K562 (cell line): ENCODE measurements around the gene DPH2. TPM values are rescaled to one million over a fixed set of nuclear protein-coding genes. Genes with fewer than 3 reads are reported as not detected.

ENCODE experiments used
- CREBBP ChIP-seq: IDR thresholded peaks from one replicate; pipeline ENCODE4 v1.6.1; 2012; ENCODE audit warnings: low read depth, mild to moderate bottlenecking, control low read depth, inconsistent platforms, low read length
- ETV1 ChIP-seq: fragments of 450-650 bp; conservative IDR thresholded peaks from 2 replicates; pipeline ENCODE4 v1.6.1; 2016; ENCODE audit warnings: missing genetic modification characterization, control low read depth, low read depth, missing compliant biosample characterization
- GTF2F1 ChIP-seq: IDR thresholded peaks from 2 replicates; pipeline ENCODE4 v1.6.1; 2011; ENCODE audit warnings: low read depth, low read length, improper control_type of control experiment
- ILF3 ChIP-seq: fragments of 450-650 bp; IDR thresholded peaks from 2 replicates; pipeline ENCODE4 v1.6.1; 2018; ENCODE audit warnings: antibody characterized with exemption, mild to moderate bottlenecking, moderate library complexity, borderline replicate concordance
- ILK ChIP-seq: fragments of 450-650 bp; IDR thresholded peaks from 2 replicates; pipeline ENCODE4 v1.6.1; 2016; ENCODE audit warnings: missing genetic modification characterization, low read depth, mild to moderate bottlenecking, missing compliant biosample characterization, moderate library complexity, borderline replicate concordance
- MXI1 ChIP-seq: IDR thresholded peaks from 2 replicates; pipeline ENCODE4 v1.6.1; 2011; ENCODE audit warnings: low read depth, mild to moderate bottlenecking, improper control_type of control experiment, low read length
- SETDB1 ChIP-seq: IDR thresholded peaks from one replicate; pipeline ENCODE4 v1.6.1; 2012; ENCODE audit warnings: low read length, control low read depth, inconsistent platforms
- SMARCA4 ChIP-seq: fragments of 450-650 bp; IDR thresholded peaks from 2 replicates; pipeline ENCODE4 v1.6.1; 2016
- TARDBP ChIP-seq: fragments of 450-650 bp; IDR thresholded peaks from 2 replicates; pipeline ENCODE4 v1.6.1; 2016
- TGIF2 ChIP-seq: sonication (generic); formaldehyde crosslinking; IDR thresholded peaks from 2 replicates; pipeline ENCODE4 v1.8.1; 2022; ENCODE audit warnings: mild to moderate bottlenecking, missing genetic modification reagents, moderate library complexity
- WHSC1 ChIP-seq: IDR thresholded peaks from one replicate; pipeline ENCODE4 v1.6.1; 2012; ENCODE audit warnings: low read length, control low read depth, inconsistent platforms
- ZNF324 ChIP-seq: fragments of 250-450 bp; sonication (Bioruptor Pico); IDR thresholded peaks from 2 replicates; pipeline ENCODE4 v1.4.0; 2020; ENCODE audit warnings: mild to moderate bottlenecking
- ZNF830 ChIP-seq: fragments of 250-450 bp; sonication (Bioruptor Pico); IDR thresholded peaks from 2 replicates; pipeline ENCODE4 v1.5.0; 2021; ENCODE audit warnings: mild to moderate bottlenecking
- polyA plus RNA-seq, 8 experiments: library from polyadenylated mRNA; depleted of rRNA in 4 of 8; stranded (reverse) in 5 of 8; unstranded in 3 of 8; fragments of >200 nt; fragmentation: Nextera tagmentation in 2 of 8; fragmentation: Illumina TruSeq in 1 of 8; extraction: Ambion mirVana in 2 of 8; extraction: Trizol in 1 of 8; gene quantifications; 2 replicates each; pipeline versions ENCODE4 v1.2.1 to v1.2.3, GENCODE V29; 2011 to 2014; ENCODE audit warnings: inconsistent platforms in 1 of 8, missing spikeins in 1 of 8
- total RNA-seq, 7 experiments: library from RNA; depleted of rRNA in 6 of 7; stranded (reverse); fragments of >200 nt in 6 of 7; fragmentation: Illumina TruSeq in 2 of 7; extraction: Trizol in 2 of 7; gene quantifications; 2 replicates each; pipeline versions ENCODE4 v1.2.1 to v1.2.3, GENCODE V29; 2011 to 2021; ENCODE audit warnings: low replicate concordance in 1 of 7
- TF ChIP-seq, protein P1 (sequence below): fragments of 250-450 bp; sonication (Bioruptor Pico); IDR thresholded peaks from 2 replicates; pipeline ENCODE4 v1.5.0; 2021
- TF ChIP-seq, protein P2 (sequence below): IDR thresholded peaks from 3 replicates; pipeline ENCODE4 v1.6.1; 2011; ENCODE audit warnings: borderline replicate concordance, mild to moderate bottlenecking, moderate library complexity; ENCODE audit not compliant: insufficient read length; ENCODE audit errors: extremely low read depth
- TF ChIP-seq, protein P3 (sequence below): fragments of 450-650 bp; IDR thresholded peaks from 2 replicates; pipeline ENCODE4 v1.6.1; 2017; ENCODE audit warnings: mild to moderate bottlenecking, moderate library complexity
- TF ChIP-seq, protein P4 (sequence below): IDR thresholded peaks from 2 replicates; pipeline ENCODE4 v1.6.1; 2012; ENCODE audit warnings: low read depth, low read length, improper control_type of control experiment, borderline replicate concordance
- TF ChIP-seq, protein P5 (sequence below): sonication (generic); formaldehyde crosslinking; IDR thresholded peaks from 2 replicates; pipeline ENCODE4 v1.8.0; 2022; ENCODE audit warnings: missing genetic modification reagents, mild to moderate bottlenecking, borderline replicate concordance
- TF ChIP-seq, protein P6 (sequence below): fragments of 450-650 bp; conservative IDR thresholded peaks from 2 replicates; pipeline ENCODE4 v1.6.1; 2016; ENCODE audit warnings: missing genetic modification characterization, low read depth, mild to moderate bottlenecking, missing compliant biosample characterization, moderate library complexity

The DPH2 gene
- total and polyA plus RNA-seq, 9 of the 15 experiments (the other 6 are each of a cell fraction or from before 2014, with no cell fraction given), result 17.9 to 94.1 (median 68.1) TPM

DNA sequence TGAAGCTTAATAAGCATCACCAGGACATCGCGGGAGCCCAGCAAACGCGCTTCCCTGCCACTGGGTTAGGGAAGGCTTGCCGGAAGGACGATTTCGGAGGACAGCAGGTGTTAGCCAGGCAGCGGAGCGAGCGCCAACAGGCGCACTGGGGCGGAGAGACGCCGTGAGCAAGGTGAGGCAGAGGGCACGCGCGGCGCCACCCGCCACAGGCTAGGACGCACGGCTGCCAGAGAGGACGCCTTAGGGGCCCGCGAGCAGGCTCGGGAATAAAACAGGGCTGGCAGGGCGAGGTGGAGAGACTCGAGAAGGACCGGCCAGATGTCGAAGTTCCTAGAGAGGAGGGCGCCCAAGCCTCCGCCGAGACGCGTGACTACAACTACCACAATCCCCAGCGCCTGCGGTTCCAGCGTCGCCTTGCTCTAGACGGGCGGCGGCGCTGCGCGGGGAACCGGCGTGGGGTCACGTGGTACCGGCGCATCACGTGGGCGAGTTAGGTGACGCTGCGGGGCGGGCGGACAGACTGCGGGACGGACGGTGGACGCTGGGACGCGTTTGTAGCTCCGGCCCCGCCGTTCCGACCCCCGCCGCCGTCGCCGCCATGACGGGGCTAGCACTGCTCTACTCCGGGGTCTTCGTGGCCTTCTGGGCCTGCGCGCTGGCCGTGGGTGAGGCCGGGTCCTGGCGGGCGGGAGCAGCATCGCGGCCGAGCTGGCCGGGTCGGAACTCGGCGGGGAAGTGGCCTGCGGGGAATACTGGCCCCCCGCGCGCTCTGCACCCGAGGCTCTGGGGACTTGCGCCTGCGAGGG, 4.8 kb downstream of the DPH2 start, which contains the start of gene ATP6V0B (continued):
- TF ChIP-seq WHSC1 (no peak), ZNF324 (no peak), TARDBP (peak; percentile 69), GTF2F1 (peak; percentile 77; the same call in 1 of the 2 replicates), ETV1 (tag) (0 out of 2 replicates have a peak, but pooled peaks have one; percentile 51), CREBBP (no peak), TGIF2 (CRISPR knock-in tag) (no peak), MXI1 (no peak), SMARCA4 (no peak), ILK (no peak), ILF3 (no peak), ZNF830 (CRISPR knock-in tag) (no peak), SETDB1 (no peak)
- TF ChIP-seq, protein P1, sequence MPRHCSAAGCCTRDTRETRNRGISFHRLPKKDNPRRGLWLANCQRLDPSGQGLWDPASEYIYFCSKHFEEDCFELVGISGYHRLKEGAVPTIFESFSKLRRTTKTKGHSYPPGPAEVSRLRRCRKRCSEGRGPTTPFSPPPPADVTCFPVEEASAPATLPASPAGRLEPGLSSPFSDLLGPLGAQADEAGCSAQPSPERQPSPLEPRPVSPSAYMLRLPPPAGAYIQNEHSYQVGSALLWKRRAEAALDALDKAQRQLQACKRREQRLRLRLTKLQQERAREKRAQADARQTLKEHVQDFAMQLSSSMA (CRISPR knock-in tag), result no peak
- TF ChIP-seq, protein P2, sequence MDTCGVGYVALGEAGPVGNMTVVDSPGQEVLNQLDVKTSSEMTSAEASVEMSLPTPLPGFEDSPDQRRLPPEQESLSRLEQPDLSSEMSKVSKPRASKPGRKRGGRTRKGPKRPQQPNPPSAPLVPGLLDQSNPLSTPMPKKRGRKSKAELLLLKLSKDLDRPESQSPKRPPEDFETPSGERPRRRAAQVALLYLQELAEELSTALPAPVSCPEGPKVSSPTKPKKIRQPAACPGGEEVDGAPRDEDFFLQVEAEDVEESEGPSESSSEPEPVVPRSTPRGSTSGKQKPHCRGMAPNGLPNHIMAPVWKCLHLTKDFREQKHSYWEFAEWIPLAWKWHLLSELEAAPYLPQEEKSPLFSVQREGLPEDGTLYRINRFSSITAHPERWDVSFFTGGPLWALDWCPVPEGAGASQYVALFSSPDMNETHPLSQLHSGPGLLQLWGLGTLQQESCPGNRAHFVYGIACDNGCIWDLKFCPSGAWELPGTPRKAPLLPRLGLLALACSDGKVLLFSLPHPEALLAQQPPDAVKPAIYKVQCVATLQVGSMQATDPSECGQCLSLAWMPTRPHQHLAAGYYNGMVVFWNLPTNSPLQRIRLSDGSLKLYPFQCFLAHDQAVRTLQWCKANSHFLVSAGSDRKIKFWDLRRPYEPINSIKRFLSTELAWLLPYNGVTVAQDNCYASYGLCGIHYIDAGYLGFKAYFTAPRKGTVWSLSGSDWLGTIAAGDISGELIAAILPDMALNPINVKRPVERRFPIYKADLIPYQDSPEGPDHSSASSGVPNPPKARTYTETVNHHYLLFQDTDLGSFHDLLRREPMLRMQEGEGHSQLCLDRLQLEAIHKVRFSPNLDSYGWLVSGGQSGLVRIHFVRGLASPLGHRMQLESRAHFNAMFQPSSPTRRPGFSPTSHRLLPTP, result no peak
- TF ChIP-seq, protein P3, sequence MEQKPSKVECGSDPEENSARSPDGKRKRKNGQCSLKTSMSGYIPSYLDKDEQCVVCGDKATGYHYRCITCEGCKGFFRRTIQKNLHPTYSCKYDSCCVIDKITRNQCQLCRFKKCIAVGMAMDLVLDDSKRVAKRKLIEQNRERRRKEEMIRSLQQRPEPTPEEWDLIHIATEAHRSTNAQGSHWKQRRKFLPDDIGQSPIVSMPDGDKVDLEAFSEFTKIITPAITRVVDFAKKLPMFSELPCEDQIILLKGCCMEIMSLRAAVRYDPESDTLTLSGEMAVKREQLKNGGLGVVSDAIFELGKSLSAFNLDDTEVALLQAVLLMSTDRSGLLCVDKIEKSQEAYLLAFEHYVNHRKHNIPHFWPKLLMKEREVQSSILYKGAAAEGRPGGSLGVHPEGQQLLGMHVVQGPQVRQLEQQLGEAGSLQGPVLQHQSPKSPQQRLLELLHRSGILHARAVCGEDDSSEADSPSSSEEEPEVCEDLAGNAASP, result no peak
- TF ChIP-seq, protein P4, sequence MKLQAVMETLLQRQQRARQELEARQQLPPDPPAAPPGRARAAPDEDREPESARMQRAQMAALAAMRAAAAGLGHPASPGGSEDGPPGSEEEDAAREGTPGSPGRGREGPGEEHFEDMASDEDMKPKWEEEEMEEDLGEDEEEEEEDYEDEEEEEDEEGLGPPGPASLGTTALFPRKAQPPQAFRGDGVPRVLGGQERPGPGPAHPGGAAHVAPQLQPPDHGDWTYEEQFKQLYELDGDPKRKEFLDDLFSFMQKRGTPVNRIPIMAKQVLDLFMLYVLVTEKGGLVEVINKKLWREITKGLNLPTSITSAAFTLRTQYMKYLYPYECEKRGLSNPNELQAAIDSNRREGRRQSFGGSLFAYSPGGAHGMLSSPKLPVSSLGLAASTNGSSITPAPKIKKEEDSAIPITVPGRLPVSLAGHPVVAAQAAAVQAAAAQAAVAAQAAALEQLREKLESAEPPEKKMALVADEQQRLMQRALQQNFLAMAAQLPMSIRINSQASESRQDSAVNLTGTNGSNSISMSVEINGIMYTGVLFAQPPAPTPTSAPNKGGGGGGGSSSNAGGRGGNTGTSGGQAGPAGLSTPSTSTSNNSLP, result no peak
- TF ChIP-seq, protein P5, sequence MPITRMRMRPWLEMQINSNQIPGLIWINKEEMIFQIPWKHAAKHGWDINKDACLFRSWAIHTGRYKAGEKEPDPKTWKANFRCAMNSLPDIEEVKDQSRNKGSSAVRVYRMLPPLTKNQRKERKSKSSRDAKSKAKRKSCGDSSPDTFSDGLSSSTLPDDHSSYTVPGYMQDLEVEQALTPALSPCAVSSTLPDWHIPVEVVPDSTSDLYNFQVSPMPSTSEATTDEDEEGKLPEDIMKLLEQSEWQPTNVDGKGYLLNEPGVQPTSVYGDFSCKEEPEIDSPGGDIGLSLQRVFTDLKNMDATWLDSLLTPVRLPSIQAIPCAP (CRISPR knock-in tag), result no peak
- TF ChIP-seq, protein P6, sequence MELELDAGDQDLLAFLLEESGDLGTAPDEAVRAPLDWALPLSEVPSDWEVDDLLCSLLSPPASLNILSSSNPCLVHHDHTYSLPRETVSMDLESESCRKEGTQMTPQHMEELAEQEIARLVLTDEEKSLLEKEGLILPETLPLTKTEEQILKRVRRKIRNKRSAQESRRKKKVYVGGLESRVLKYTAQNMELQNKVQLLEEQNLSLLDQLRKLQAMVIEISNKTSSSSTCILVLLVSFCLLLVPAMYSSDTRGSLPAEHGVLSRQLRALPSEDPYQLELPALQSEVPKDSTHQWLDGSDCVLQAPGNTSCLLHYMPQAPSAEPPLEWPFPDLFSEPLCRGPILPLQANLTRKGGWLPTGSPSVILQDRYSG (tag), result no peak
